Endothelial cell of umbilical vein (primary cell): ENCODE results near the gene KCNB1. TPM values are rescaled to one million over a fixed set of nuclear protein-coding genes. Genes with fewer than 3 reads are reported as not detected.
A peak's percentile ranks its signal among the peaks of the same experiment; 100 is the strongest.

Source experiments
- BruUV-seq: library from RNA; stranded (reverse); fragments of 400-500 nt; replicated peaks from 2 replicates; lab custom pipeline; 2021; lab: Mats Ljungman, UMichigan
- CTCF ChIA-PET: fragments of 300-600, 350-600 bp; sonication (Branson Sonifier 250); formaldehyde crosslinking; loops from one replicate; lab custom pipeline; 2021; ENCODE audit warnings: antibody characterized with exemption, inconsistent platforms; lab: Charles Lee
- POLR2A ChIA-PET: fragments of 300-600, 350-600 bp; sonication (Branson Sonifier 250); formaldehyde crosslinking; loops from one replicate; lab custom pipeline; 2021; ENCODE audit warnings: antibody characterized with exemption, inconsistent platforms; lab: Charles Lee
- DNase-seq: peaks from one replicate; pipeline ENCODE4 v3.0.0-alpha.2; 2011; ENCODE audit warnings: low read depth, low spot score
- FAIRE-seq: peaks from 2 replicates; lab custom pipeline; 2011; peaks lifted over from hg19 to GRCh38; lab: Jason Lieb, UNC
- H2AFZ ChIP-seq: 2 replicates; pipeline ENCODE4 v1.6.0; 2012; ENCODE audit warnings: low read depth, low read length, control low read depth, inconsistent platforms
- H3K27ac ChIP-seq: 2 replicates; pipeline ENCODE4 v1.5.1; 2011; ENCODE audit warnings: low read depth, mild to moderate bottlenecking, control low read depth, low read length, moderate library complexity; ENCODE audit not compliant: insufficient read depth
- H3K27me3 ChIP-seq, 2 experiments: 2 replicates each; pipeline versions ENCODE4 v1.6.0 to v1.6.1; 2011; ENCODE audit warnings: low read length in 2 of 2, mixed read lengths in 1 of 2; ENCODE audit not compliant: control insufficient read depth in 2 of 2, insufficient read depth in 2 of 2
- H3K36me3 ChIP-seq, 2 experiments: 2 replicates in 1 of 2; 3 replicates in 1 of 2; pipeline ENCODE4 v1.5.1; 2011; ENCODE audit warnings: low read length in 2 of 2, mild to moderate bottlenecking in 1 of 2, moderate library complexity in 1 of 2; ENCODE audit not compliant: control insufficient read depth in 2 of 2, insufficient read depth in 2 of 2; ENCODE audit errors: extremely low read depth in 1 of 2
- H3K4me1 ChIP-seq: 3 replicates; pipeline ENCODE4 v1.5.1; 2011; ENCODE audit warnings: mild to moderate bottlenecking, low read length; ENCODE audit not compliant: control insufficient read depth, insufficient read depth; ENCODE audit errors: extremely low read depth
- H3K4me2 ChIP-seq: 2 replicates; pipeline ENCODE4 v1.6.1; 2011; ENCODE audit warnings: low read length, control low read depth, mixed read lengths; ENCODE audit not compliant: insufficient read depth
- H3K4me3 ChIP-seq, 3 experiments: fragments of 200-600 bp in 1 of 3; sonication (generic), shearing (Covaris generic) in 1 of 3; replicated peaks in 1 of 3; 2 replicates each; pipeline ENCODE4 v1.5.1; 2011 to 2016; ENCODE audit warnings: control low read depth in 3 of 3, low read length in 3 of 3, mild to moderate bottlenecking in 2 of 3, inconsistent platforms in 1 of 3, low read depth in 1 of 3, moderate library complexity in 1 of 3; ENCODE audit not compliant: insufficient read depth in 1 of 3
- H3K79me2 ChIP-seq: 2 replicates; pipeline ENCODE4 v1.6.0; 2012; ENCODE audit warnings: low read length, inconsistent platforms; ENCODE audit not compliant: control insufficient read depth, insufficient read depth
- H3K9ac ChIP-seq: replicated peaks from 2 replicates; pipeline ENCODE3; 2011; ENCODE audit warnings: low read length, control low read depth; ENCODE audit not compliant: insufficient read depth; ENCODE audit errors: extremely low read depth
- H3K9me1 ChIP-seq: replicated peaks from 3 replicates; pipeline ENCODE4 v1.6.0; 2011; ENCODE audit warnings: mild to moderate bottlenecking, low read length; ENCODE audit not compliant: control insufficient read depth, insufficient read depth; ENCODE audit errors: extremely low read depth
- H3K9me3 ChIP-seq: replicated peaks from 2 replicates; pipeline ENCODE4 v1.5.1; 2012; ENCODE audit warnings: low read length, inconsistent platforms; ENCODE audit not compliant: control insufficient read depth, insufficient read depth
- H4K20me1 ChIP-seq: replicated peaks from 2 replicates; pipeline ENCODE3; 2011; ENCODE audit warnings: mild to moderate bottlenecking, low read length; ENCODE audit not compliant: control insufficient read depth, insufficient read depth; ENCODE audit errors: extremely low read depth
- CTCF ChIP-seq, 2 donors: IDR thresholded peaks; 1 replicate in 1 of 2; 2 replicates in 1 of 2; pipeline ENCODE4 v1.5.1; 2011; ENCODE audit warnings: low read length in 2 of 2, mild to moderate bottlenecking in 2 of 2, moderate library complexity in 2 of 2, control low read depth in 1 of 2, inconsistent platforms in 1 of 2, low read depth in 1 of 2; ENCODE audit not compliant: insufficient read depth in 1 of 2; ENCODE audit errors: extremely low read depth in 1 of 2
- EZH2 ChIP-seq: IDR thresholded peaks from 2 replicates; pipeline ENCODE4 v1.6.1; 2012; ENCODE audit warnings: borderline replicate concordance, low read depth, mild to moderate bottlenecking, moderate library complexity, low read length, inconsistent platforms; ENCODE audit not compliant: severe bottlenecking
- FOS ChIP-seq: IDR thresholded peaks from 2 replicates; pipeline ENCODE4 v1.6.1; 2011; ENCODE audit warnings: mild to moderate bottlenecking, low read length, moderate library complexity, borderline replicate concordance; ENCODE audit not compliant: insufficient read depth
- GATA2 ChIP-seq: IDR thresholded peaks from 2 replicates; pipeline ENCODE4 v1.7.0; 2011; ENCODE audit warnings: low read depth, mild to moderate bottlenecking, moderate library complexity, mixed read lengths, low read length; ENCODE audit not compliant: insufficient read length, insufficient read depth
- JUN ChIP-seq: IDR thresholded peaks from 2 replicates; pipeline ENCODE4 v1.6.1; 2011; ENCODE audit warnings: borderline replicate concordance, low read depth; ENCODE audit not compliant: insufficient read length, insufficient read depth
- MAX ChIP-seq: IDR thresholded peaks from 2 replicates; pipeline ENCODE4 v1.6.1; 2011; ENCODE audit not compliant: insufficient read depth, insufficient read length
- MYC ChIP-seq: IDR thresholded peaks from one replicate; pipeline ENCODE4 v1.6.1; 2011; ENCODE audit warnings: mild to moderate bottlenecking, low read depth, low read length
- POLR2A ChIP-seq: IDR thresholded peaks from 2 replicates; pipeline ENCODE4 v1.6.1; 2012; ENCODE audit warnings: low read depth, mild to moderate bottlenecking, control low read depth, low read length
- POLR2AphosphoS5 ChIP-seq: IDR thresholded peaks from 2 replicates; pipeline ENCODE4 v1.6.1; 2012; ENCODE audit warnings: low read depth, mild to moderate bottlenecking, control low read depth, low read length, moderate library complexity; ENCODE audit not compliant: insufficient read depth
- dilution Hi-C: fragments of 300-500 bp; cut with MboI; formaldehyde crosslinking; loops from one replicate; pipeline ENCODE4 v1.15.0; 2019; ENCODE audit warnings: low sequenced_read_pairs; ENCODE audit not compliant: extremely low pct_ligation_motif_present
- intact Hi-C: fragments of 100-400 bp; cut with micrococcal nuclease; formaldehyde crosslinking; loops from one replicate; pipeline ENCODE4 v1.10.0; 2022
- polyA plus RNA-seq, 4 experiments: library from polyadenylated mRNA; depleted of rRNA in 3 of 4; stranded (reverse) in 3 of 4; unstranded in 1 of 4; fragments of >200 nt; gene quantifications; 2 replicates each; pipeline versions ENCODE4 v1.2.1 to v1.2.3, GENCODE V29; 2011 to 2012; ENCODE audit warnings: missing spikeins in 1 of 4
- total RNA-seq: library from RNA; stranded (reverse); gene quantifications from 2 replicates; pipeline ENCODE4 v1.2.3, GENCODE V29; 2021

The KCNB1 gene
- total and polyA plus RNA-seq, 2 donors (not counting 3 experiments of a cell fraction or from before 2014, with no cell fraction given), result not detected

GRCh38 chr20:49505518-49505917 is 23.1 kb upstream of the KCNB1 start:
- H3K36me3 ChIP-seq, result no peaks in the 10 kb centered on the region
- H3K9ac ChIP-seq, result no peak overlapping the region
- intact Hi-C loops, result no loop called here
- BruUV-seq, result no TSS peak
- no peak overlapping the region for H3K4me2 ChIP-seq
- H2AFZ ChIP-seq, result no peak overlapping the region
- ChIA-PET POLR2A (no interaction called here), CTCF (interaction anchor here (0.8 to 6.5 kb wide), 14 partner anchors 12 to 259 kb away, joined by 3 to 77 read pairs (median 4); no protein-coding TSS in a partner anchor)
- TF ChIP-seq MYC, result no peak
- TF ChIP-seq EZH2, result no peak
- TF ChIP-seq FOS, result no peak
- TF ChIP-seq POLR2AphosphoS5, result no peak
- no peak for TF ChIP-seq MAX
- TF ChIP-seq CTCF (IDR thresholded peaks at IDR 0.05; ENCODE audit: extremely low read depth in 1 of 2, insufficient read depth in 1 of 2, low read depth in 1 of 2, low read length in 2 of 2), result no peak
- no peak for TF ChIP-seq JUN
- no peak for TF ChIP-seq GATA2
- TF ChIP-seq POLR2A, result no peak
- no peaks in the 10 kb centered on the region for H3K4me1 ChIP-seq
- no peak for FAIRE-seq
- peaks cover 4 to 9% of the 10 kb centered on the region in 2 experiments for H3K27me3 ChIP-seq
- no peaks in the 10 kb centered on the region for H4K20me1 ChIP-seq
- H3K27ac ChIP-seq, result no peak overlapping the region
- dilution Hi-C loops, result no loop called here
- no peaks in the 10 kb centered on the region for H3K79me2 ChIP-seq
- H3K9me1 ChIP-seq, result no peaks in the 10 kb centered on the region
- no peaks in the 10 kb centered on the region for H3K9me3 ChIP-seq
- DNase-seq, result peak; percentile 47
- H3K4me3 ChIP-seq, result no peak overlapping the region
